HCT116 (cell line): ENCODE data around the gene MPZL2. TPM values are rescaled to one million over a fixed set of nuclear protein-coding genes. Genes with fewer than 3 reads are reported as not detected.

Experiments
- ATAC-seq: fragments of 200-7000 bp; cut with Tn5 transposase; 2 replicates; pipeline ENCODE4 v1.9.1; 2020; ENCODE audit warnings: mild to moderate bottlenecking, moderate library complexity
- BruUV-seq: library from RNA; stranded (reverse); fragments of 400-500 nt; replicated peaks from 2 replicates; lab custom pipeline; 2021; lab: Mats Ljungman, UMichigan
- CTCF ChIA-PET: fragments of 300-600 bp; sonication (Branson Sonifier 250); formaldehyde crosslinking; loops from one replicate; lab custom pipeline; 2021; ENCODE audit warnings: antibody characterized with exemption; lab: Charles Lee
- POLR2A ChIA-PET: fragments of 300-600, 350-600 bp; sonication (Branson Sonifier 250); formaldehyde crosslinking; loops from one replicate; lab custom pipeline; 2021; ENCODE audit warnings: antibody characterized with exemption; lab: Charles Lee
- RAD21 ChIA-PET, 2 experiments: fragments of 300-600 bp; sonication (Branson Sonifier 250); formaldehyde crosslinking; loops; one replicate each; lab custom pipeline; 2023; ENCODE audit warnings: low total read pairs in 2 of 2; ENCODE audit not compliant: uncharacterized antibody in 2 of 2, unreplicated experiment in 2 of 2, low non-redundant PET in 1 of 2; lab: Charles Lee
- DNase-seq: peaks from one replicate; pipeline ENCODE4 v3.0.0-alpha.2; 2010; ENCODE audit warnings: low read depth, low spot score
- H2AFZ ChIP-seq: fragments of 200-600 bp; shearing (Covaris generic), sonication (generic); 2 replicates; pipeline ENCODE4 v1.6.1; 2017; ENCODE audit warnings: low read depth, mixed run types, mixed read lengths, antibody characterized with exemption, low read length; ENCODE audit not compliant: poor library complexity, severe bottlenecking
- H3K27ac ChIP-seq: 2 replicates; pipeline ENCODE4 v1.5.1; 2012; ENCODE audit warnings: low read depth, low read length
- H3K27me3 ChIP-seq: fragments of 200-600 bp; sonication (generic); 2 replicates; pipeline ENCODE4 v1.6.1; 2016; ENCODE audit warnings: mixed run types, low read length, mixed read lengths; ENCODE audit not compliant: insufficient read depth
- H3K36me3 ChIP-seq, 2 experiments: fragments of 200-500 bp in 1 of 2; fragments of 200-600 bp in 1 of 2; sonication (Bioruptor generic) in 1 of 2; sonication (generic) in 1 of 2; 2 replicates each; pipeline versions ENCODE4 v1.5.1 to v1.6.1; 2014 to 2016; ENCODE audit warnings: low read length in 2 of 2, inconsistent platforms in 1 of 2, mixed read lengths in 1 of 2, mixed run types in 1 of 2; ENCODE audit not compliant: insufficient read depth in 2 of 2, control insufficient read depth in 1 of 2
- H3K4me1 ChIP-seq, 2 experiments: fragments of 200-600 bp in 1 of 2; sonication (generic) in 1 of 2; 2 replicates each; pipeline versions ENCODE4 v1.5.1 to v1.6.1; 2012 to 2017; ENCODE audit warnings: low read length in 2 of 2, inconsistent platforms in 1 of 2, mild to moderate bottlenecking in 1 of 2, mixed read lengths in 1 of 2, mixed run types in 1 of 2, moderate library complexity in 1 of 2; ENCODE audit not compliant: insufficient read depth in 2 of 2, control insufficient read depth in 1 of 2
- H3K4me2 ChIP-seq: fragments of 200-600 bp; sonication (generic); 2 replicates; pipeline ENCODE4 v1.6.1; 2017; ENCODE audit warnings: mixed run types, low read length, mixed read lengths
- H3K4me3 ChIP-seq, 2 experiments: fragments of 200-600 bp in 1 of 2; sonication (generic) in 1 of 2; replicated peaks in 1 of 2; 2 replicates each; pipeline ENCODE4 v1.5.1; 2011 to 2016; ENCODE audit warnings: low read length in 2 of 2, control low read depth in 1 of 2, low read depth in 1 of 2, mild to moderate bottlenecking in 1 of 2, mixed read lengths in 1 of 2, mixed run types in 1 of 2
- H3K79me2 ChIP-seq: fragments of 200-600 bp; sonication (generic); 2 replicates; pipeline ENCODE4 v1.6.1; 2017; ENCODE audit warnings: mild to moderate bottlenecking, mixed run types, low read length, moderate library complexity, mixed read lengths; ENCODE audit not compliant: insufficient read depth
- H3K9ac ChIP-seq: fragments of 200-600 bp; sonication (generic); 2 replicates; pipeline ENCODE4 v1.6.1; 2016; ENCODE audit warnings: low read length, mixed read lengths
- H3K9me2 ChIP-seq: fragments of 200-600 bp; sonication (generic), shearing (Covaris generic); 2 replicates; pipeline ENCODE4 v1.6.1; 2017; ENCODE audit warnings: mixed run types, mild to moderate bottlenecking, moderate library complexity; ENCODE audit not compliant: insufficient read depth
- H3K9me3 ChIP-seq, 2 experiments: fragments of 200-500 bp in 1 of 2; fragments of 200-600 bp in 1 of 2; sonication (Bioruptor generic) in 1 of 2; sonication (generic) in 1 of 2; 2 replicates each; pipeline ENCODE4 v1.6.1; 2014 to 2017; ENCODE audit warnings: low read length in 2 of 2, mixed read lengths in 2 of 2, inconsistent platforms in 1 of 2, low read depth in 1 of 2, mild to moderate bottlenecking in 1 of 2, mixed run types in 1 of 2, moderate library complexity in 1 of 2; ENCODE audit not compliant: control insufficient read depth in 1 of 2, insufficient read depth in 1 of 2
- H4K20me1 ChIP-seq: fragments of 200-600 bp; sonication (generic), shearing (Covaris generic); 2 replicates; pipeline ENCODE4 v1.6.1; 2017; ENCODE audit warnings: mixed run types, mild to moderate bottlenecking, moderate library complexity; ENCODE audit not compliant: insufficient read depth
- ATF3 ChIP-seq: IDR thresholded peaks from 2 replicates; pipeline ENCODE4 v1.6.1; 2012
- CTCF ChIP-seq, 3 experiments: fragments of 200-600 bp in 1 of 3; sonication (generic) in 1 of 3; IDR thresholded peaks in 2 of 3; conservative IDR thresholded peaks in 1 of 3; 2 replicates each; pipeline ENCODE4 v1.5.1; 2012 to 2017; ENCODE audit warnings: low read depth in 2 of 3, low read length in 2 of 3, antibody characterized with exemption in 1 of 3, borderline replicate concordance in 1 of 3, control low read depth in 1 of 3, mild to moderate bottlenecking in 1 of 3, mixed read lengths in 1 of 3, mixed run types in 1 of 3, moderate library complexity in 1 of 3; ENCODE audit not compliant: insufficient read depth in 1 of 3
- EGR1 ChIP-seq: IDR thresholded peaks from 2 replicates; pipeline ENCODE4 v1.6.1; 2012; ENCODE audit warnings: low read depth
- EZH2 ChIP-seq: fragments of 200-600 bp; sonication (generic); IDR thresholded peaks from 2 replicates; pipeline ENCODE4 v1.6.1; 2017; ENCODE audit warnings: antibody characterized with exemption, mixed run types
- JUND ChIP-seq: IDR thresholded peaks from 2 replicates; pipeline ENCODE4 v1.6.1; 2012
- POLR2AphosphoS5 ChIP-seq: IDR thresholded peaks from 2 replicates; pipeline ENCODE4 v1.6.1; 2011; ENCODE audit warnings: mild to moderate bottlenecking, low read depth, low read length, moderate library complexity
- RAD21 ChIP-seq: IDR thresholded peaks from 2 replicates; pipeline ENCODE4 v1.6.1; 2012; ENCODE audit warnings: low read depth, mild to moderate bottlenecking
- SIN3A ChIP-seq: IDR thresholded peaks from 2 replicates; pipeline ENCODE4 v1.6.1; 2012; ENCODE audit warnings: low read depth
- SRF ChIP-seq: IDR thresholded peaks from 2 replicates; pipeline ENCODE4 v1.6.1; 2012; ENCODE audit warnings: low read depth
- YY1 ChIP-seq: IDR thresholded peaks from 2 replicates; pipeline ENCODE4 v1.6.1; 2011; ENCODE audit warnings: low read length, low read depth, moderate library complexity, mild to moderate bottlenecking; ENCODE audit not compliant: insufficient replicate concordance; ENCODE audit errors: extremely low read depth
- ZBTB33 ChIP-seq: IDR thresholded peaks from 2 replicates; pipeline ENCODE4 v1.6.1; 2011; ENCODE audit warnings: mild to moderate bottlenecking, low read length, moderate library complexity; ENCODE audit not compliant: insufficient replicate concordance; ENCODE audit errors: extremely low read depth
- ZFX ChIP-seq: fragments of 450-650 bp; IDR thresholded peaks from 2 replicates; pipeline ENCODE4 v1.6.1; 2017
- ZNF274 ChIP-seq: fragments of 200-500 bp; sonication (Bioruptor generic); IDR thresholded peaks from 2 replicates; pipeline ENCODE4 v1.6.1; 2014; ENCODE audit warnings: mild to moderate bottlenecking, low read depth, low read length, inconsistent platforms
- intact Hi-C: fragments of 100-400 bp; cut with micrococcal nuclease; formaldehyde crosslinking; loops from 2 replicates; pipeline ENCODE4 v1.10.0; 2022
- total RNA-seq: library from RNA; stranded (reverse); gene quantifications from one replicate; pipeline ENCODE4 v1.2.1, GENCODE V29; 2021; ENCODE audit not compliant: unreplicated experiment

Gene MPZL2
- total RNA-seq, 1 experiment from 2014 or later: 16.8 TPM

GRCh38 chr11:118238421-118238820 is 25.7 kb downstream of the MPZL2 start:
- TF ChIP-seq YY1 (no peak), ZBTB33 (no peak), ZFX (no peak), SIN3A (no peak), RAD21 (no peak), POLR2AphosphoS5 (no peak), EGR1 (no peak), ZNF274 (no peak), JUND (no peak), SRF (no peak), EZH2 (no peak), CTCF (IDR thresholded peaks at IDR 0.05 in 2 of 3, conservative IDR thresholded peaks at IDR 0.05 in 1 of 3; ENCODE audit: borderline replicate concordance in 1 of 3, insufficient read depth in 1 of 3, low read depth in 2 of 3, low read length in 2 of 3) (no peak), ATF3 (no peak)
- no peaks in the 10 kb centered on the region for H3K9me2 ChIP-seq
- CTCF ChIA-PET: no interaction called here
- H4K20me1 ChIP-seq: no peaks in the 10 kb centered on the region
- no peaks in the 10 kb centered on the region for H3K36me3 ChIP-seq
- no peak overlapping the region for H3K4me2 ChIP-seq
- no TSS peak for BruUV-seq
- peaks cover 33 to 40% of the 10 kb centered on the region in 2 experiments for H3K4me1 ChIP-seq
- no peaks in the 10 kb centered on the region for H3K27me3 ChIP-seq
- POLR2A ChIA-PET: no interaction called here
- RAD21 ChIA-PET: no interaction called here
- intact Hi-C loops: no loop called here
- no peak overlapping the region for H3K27ac ChIP-seq
- H3K4me3 ChIP-seq: no peak overlapping the region
- no peak overlapping the region for H2AFZ ChIP-seq
- no peak for ATAC-seq
- no peaks in the 10 kb centered on the region for H3K9me3 ChIP-seq
- H3K79me2 ChIP-seq: no peaks in the 10 kb centered on the region
- no peak for DNase-seq
- H3K9ac ChIP-seq: no peak overlapping the region
